ENCODE measurements around the gene MNAT1. TPM values are rescaled to one million over a fixed set of nuclear protein-coding genes. Genes with fewer than 3 reads are reported as not detected.
"Not testable (repeated sequence)": the region's sequence is repeated elsewhere in the genome, so short reads cannot be mapped to it uniquely, and the experiment has no call there.

MNAT1 gene
- total RNA-seq, 2 experiments from 2014 or later, result 40.6 to 42.5 TPM

- ChIA-PET CTCF (no interaction called here), POLR2A (no interaction called here)
Observed at GRCh38 chr14:60862283-60862682, 127.7 kb downstream of the MNAT1 start.

GRCh38 chr14:60863249-60863648 lies 128.7 kb downstream of the MNAT1 start:
- POLR2A ChIA-PET, result no interaction called here

GRCh38 chr14:60865378-60866127 lies 131.0 kb downstream of the MNAT1 start:
- ChIA-PET CTCF (interaction anchor here (0.6 kb wide), 1 partner anchor 145 kb away, joined by 4 read pairs; no protein-coding TSS in a partner anchor), POLR2A (no interaction called here)

More at GRCh38 chr14:60863249-60863648, 128.7 kb downstream of the MNAT1 start:
- CTCF ChIA-PET, result no interaction called here

- CTCF ChIA-PET, result no interaction called here
- POLR2A ChIA-PET, result no interaction called here
Observed at GRCh38 chr14:60867503-60868172, 133.1 kb downstream of the MNAT1 start.

- CTCF ChIA-PET, result no interaction called here
- POLR2A ChIA-PET, result interaction anchor here (0.6 kb wide), 2 partner anchors 9 to 111 kb away, joined by 3 read pairs; no protein-coding TSS in a partner anchor
Observed at GRCh38 chr14:60878121-60878520, 143.6 kb downstream of the MNAT1 start.

- ChIA-PET CTCF (no interaction called here), POLR2A (interaction anchor here (0.6 kb wide), 2 partner anchors 9 to 110 kb away, joined by 3 read pairs; no protein-coding TSS in a partner anchor)
Observed at GRCh38 chr14:60878536-60878935, 144.0 kb downstream of the MNAT1 start.

GRCh38 chr14:60882219-60882618 lies 147.7 kb downstream of the MNAT1 start:
- CTCF ChIA-PET, result no interaction called here
- POLR2A ChIA-PET, result no interaction called here

GRCh38 chr14:60884134-60884533 lies 149.6 kb downstream of the MNAT1 start:
- POLR2A ChIA-PET, result no interaction called here
- CTCF ChIA-PET, result interaction anchor here (0.5 to 1.2 kb wide), 2 partner anchors 11 to 107 kb away, joined by 3 read pairs; no protein-coding TSS in a partner anchor

- POLR2A ChIA-PET, CTCF ChIA-PET: not testable (repeated sequence)
Observed at GRCh38 chr14:60890636-60891035, 156.1 kb downstream of the MNAT1 start.

GRCh38 chr14:60893911-60894310 lies 159.3 kb downstream of the MNAT1 start:
- CTCF ChIA-PET, result no interaction called here

GRCh38 chr14:60904381-60904780 lies 169.8 kb downstream of the MNAT1 start:
- POLR2A ChIA-PET, result interaction anchor here (0.6 kb wide), 1 partner anchor 77 kb away, joined by 3 read pairs; the partner anchor contains the start of genes SLC38A6 and TRMT5
- CTCF ChIA-PET, result no interaction called here

More at GRCh38 chr14:60893911-60894310, 159.3 kb downstream of the MNAT1 start:
- POLR2A ChIA-PET, result no interaction called here

- CTCF ChIA-PET, result no interaction called here
- POLR2A ChIA-PET, result no interaction called here
Observed at GRCh38 chr14:60905923-60906322, 171.4 kb downstream of the MNAT1 start.

GRCh38 chr14:60915781-60916180 lies 181.2 kb downstream of the MNAT1 start:
- CTCF ChIA-PET, result no interaction called here
- POLR2A ChIA-PET, result no interaction called here

GRCh38 chr14:60922050-60922449 lies 187.5 kb downstream of the MNAT1 start:
- CTCF ChIA-PET, result no interaction called here
- POLR2A ChIA-PET, result no interaction called here

- ChIA-PET CTCF (no interaction called here), POLR2A (no interaction called here)
Observed at GRCh38 chr14:60925286-60925685, 190.7 kb downstream of the MNAT1 start.

- ChIA-PET CTCF (no interaction called here), POLR2A (no interaction called here)
Observed at GRCh38 chr14:60926002-60926401, 191.4 kb downstream of the MNAT1 start.

GRCh38 chr14:60931218-60931617 lies 196.7 kb downstream of the MNAT1 start:
- CTCF ChIA-PET, result no interaction called here
- POLR2A ChIA-PET, result no interaction called here

GRCh38 chr14:60933920-60934655 lies 199.5 kb downstream of the MNAT1 start:
- ChIA-PET POLR2A (no interaction called here), CTCF (no interaction called here)

- POLR2A ChIA-PET, result no interaction called here
Observed at GRCh38 chr14:60935319-60935718, 200.8 kb downstream of the MNAT1 start.

GRCh38 chr14:60943637-60944032 lies 209.1 kb downstream of the MNAT1 start:
- CTCF ChIA-PET, result no interaction called here

More at GRCh38 chr14:60935319-60935718, 200.8 kb downstream of the MNAT1 start:
- CTCF ChIA-PET, result no interaction called here

More at GRCh38 chr14:60943637-60944032, 209.1 kb downstream of the MNAT1 start:
- POLR2A ChIA-PET, result interaction anchor here (0.7 kb wide), 1 partner anchor 57 kb away, joined by 3 read pairs; no protein-coding TSS in a partner anchor
